HG03103 (cell line): ENCODE results near the gene UBALD1.
"Not testable (repeated sequence)": the region's sequence is repeated elsewhere in the genome, so short reads cannot be mapped to it uniquely, and the experiment has no call there.

ENCODE experiments used
- ATAC-seq: cut with Tn5 transposase; IDR thresholded peaks from one replicate; pipeline ENCODE4 v1.9.1; 2021; ENCODE audit warnings: low read depth; ENCODE audit not compliant: unreplicated experiment

Gene UBALD1

DNA sequence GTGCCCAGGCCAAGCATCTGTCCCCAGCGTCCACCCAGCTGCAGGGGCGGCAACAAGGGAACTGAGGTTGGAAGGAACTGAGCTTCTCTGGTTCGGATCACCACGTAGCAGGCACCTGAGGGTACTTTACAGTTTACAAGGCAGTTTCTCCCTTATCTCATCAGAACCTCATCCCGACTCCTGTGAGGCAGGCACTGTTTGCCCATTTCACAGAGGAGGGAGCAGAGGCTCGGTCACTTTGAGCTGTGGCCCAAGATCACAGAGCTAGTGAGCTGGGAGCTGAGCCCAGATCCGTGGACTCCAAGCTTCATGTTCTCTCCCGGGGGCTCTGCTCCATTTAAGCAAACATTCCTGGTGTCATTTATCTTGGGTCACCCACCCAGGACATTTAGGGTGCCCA lies 15.1 kb downstream of the UBALD1 start:
- no peak for ATAC-seq

DNA sequence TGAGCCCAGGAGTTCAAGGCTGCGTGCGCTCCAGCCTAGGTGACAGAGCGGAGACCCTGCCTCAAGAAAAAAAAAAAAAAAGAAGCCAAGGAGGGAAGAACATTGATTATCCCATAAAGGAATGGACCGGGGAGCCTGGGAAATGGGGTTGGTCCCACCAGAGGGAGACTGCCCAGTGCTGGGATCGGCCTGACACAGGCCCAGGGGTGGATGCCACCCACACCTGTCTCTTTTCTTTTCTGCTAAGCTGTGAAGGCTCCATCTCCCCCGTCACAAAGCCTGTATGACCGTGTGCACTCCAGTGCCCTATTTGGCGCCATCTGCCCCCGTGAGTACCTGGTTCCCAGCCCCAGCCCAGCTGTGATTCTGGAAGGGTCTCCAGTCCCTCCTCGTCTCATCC lies 15.7 kb downstream of the UBALD1 start:
- ATAC-seq, result no peak

DNA sequence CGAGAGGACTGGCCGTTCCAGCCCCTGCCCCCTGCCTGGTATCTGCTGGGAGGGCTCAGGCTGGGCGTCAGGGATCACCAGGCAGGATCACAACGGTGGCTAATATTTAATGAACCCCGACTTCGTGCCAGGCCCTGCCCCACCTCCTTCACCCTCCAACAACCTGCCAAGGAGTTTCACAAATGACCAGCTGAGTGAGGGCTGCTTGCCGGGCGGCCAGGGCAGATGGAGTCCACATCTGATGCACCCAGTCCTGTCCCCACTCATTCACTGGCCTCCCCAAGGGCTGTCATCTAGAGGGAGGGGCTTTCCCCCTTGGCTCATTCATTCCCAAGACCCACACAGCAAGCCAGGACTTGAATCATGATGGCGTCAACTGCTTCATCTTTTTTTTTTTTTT lies 17.5 kb downstream of the UBALD1 start:
- ATAC-seq, result no peak

DNA sequence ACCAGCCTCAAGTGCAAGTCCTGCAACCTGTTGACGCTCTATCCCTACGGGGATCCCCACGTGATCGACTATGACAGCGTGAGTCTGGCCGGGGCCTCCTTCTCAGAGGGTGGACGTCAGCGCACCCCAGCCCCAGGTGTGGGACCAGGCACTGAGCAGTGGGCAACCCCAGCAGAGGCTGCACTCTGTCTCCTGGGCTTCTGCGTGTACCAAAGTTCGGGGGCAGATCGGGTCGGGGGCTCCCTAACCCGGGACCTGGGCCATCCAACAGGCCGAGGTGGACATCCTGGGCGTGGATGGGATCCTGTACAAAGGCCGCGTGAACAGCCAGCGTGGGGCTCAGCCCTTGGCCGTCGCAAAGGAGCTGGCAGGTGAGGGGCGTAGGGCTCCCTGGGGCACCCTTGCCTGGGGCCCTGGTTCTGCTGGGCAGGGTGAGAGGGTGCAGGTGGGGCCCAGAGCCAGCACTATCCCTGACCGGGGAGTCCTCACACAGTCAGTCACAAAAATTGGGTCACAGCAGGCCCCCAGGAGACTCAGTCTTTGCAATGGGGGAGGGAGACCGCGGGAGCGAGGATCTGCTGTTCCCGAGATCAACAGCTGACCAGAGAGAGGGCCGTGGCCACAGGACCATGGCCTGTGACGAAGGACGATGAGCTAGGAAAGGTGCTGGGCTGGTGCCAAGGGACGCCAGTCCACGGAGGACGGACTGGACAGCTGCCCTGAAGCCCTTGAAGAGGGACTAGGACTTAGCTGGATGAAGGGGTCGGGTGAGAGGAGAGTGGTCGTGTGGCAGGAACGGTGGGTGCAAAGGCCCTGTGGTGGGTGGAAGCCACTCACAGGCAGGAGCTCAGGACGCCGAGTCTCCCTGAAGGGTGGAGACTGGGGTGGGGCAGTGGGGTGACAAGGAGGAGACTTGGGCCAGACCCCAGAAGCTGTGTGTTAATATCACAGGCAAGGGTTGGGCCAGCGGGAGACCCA lies 20.0 kb downstream of the UBALD1 start:
- no peak for ATAC-seq

- ATAC-seq, result no peak
These were observed 21.6 kb downstream of the UBALD1 start for GRCh38 chr16:4593086-4593485.

GRCh38 chr16:4591706-4592470 lies 22.8 kb downstream of the UBALD1 start:
- no peak for ATAC-seq

GRCh38 chr16:4591191-4591590 lies 23.5 kb downstream of the UBALD1 start:
- no peak for ATAC-seq

DNA sequence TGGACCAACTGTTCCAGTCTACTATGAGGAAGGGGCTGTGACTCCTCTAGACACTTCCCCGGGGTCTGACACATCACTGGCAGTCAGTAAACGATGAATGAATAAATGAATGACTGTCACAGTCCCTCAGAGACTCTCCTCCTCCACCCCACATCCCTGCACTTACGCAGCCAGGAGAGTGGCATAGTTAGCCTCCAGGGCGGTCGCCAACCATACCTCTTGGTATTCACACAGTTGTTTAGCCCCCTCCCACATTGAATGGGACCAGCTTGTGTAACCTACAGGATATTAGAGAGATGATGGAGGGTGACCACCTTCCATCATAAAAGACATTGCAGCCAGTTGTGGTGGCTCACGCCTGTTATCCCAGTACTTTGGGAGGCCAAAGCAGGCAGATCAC lies 25.7 kb downstream of the UBALD1 start:
- no peak for ATAC-seq

DNA sequence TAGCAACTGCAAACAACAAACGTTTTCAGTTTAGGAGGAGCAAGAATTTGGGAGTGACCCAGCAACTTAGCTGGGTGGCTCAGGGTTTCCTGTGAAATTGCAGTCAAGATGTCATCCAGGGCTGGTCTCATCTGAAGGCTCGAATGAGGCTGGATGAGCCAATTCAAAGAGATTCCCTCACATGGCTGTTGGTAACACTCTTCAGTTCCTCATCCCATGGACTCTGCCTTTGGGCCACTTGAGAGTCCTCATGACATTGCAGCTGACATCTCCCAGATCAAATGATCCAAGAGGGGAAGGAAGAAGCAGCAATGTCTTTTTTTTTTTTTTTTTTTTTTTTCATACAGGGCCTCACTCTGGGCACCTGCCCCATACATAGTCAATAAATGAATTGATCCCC lies 26.3 kb downstream of the UBALD1 start:
- ATAC-seq, result no peak

DNA sequence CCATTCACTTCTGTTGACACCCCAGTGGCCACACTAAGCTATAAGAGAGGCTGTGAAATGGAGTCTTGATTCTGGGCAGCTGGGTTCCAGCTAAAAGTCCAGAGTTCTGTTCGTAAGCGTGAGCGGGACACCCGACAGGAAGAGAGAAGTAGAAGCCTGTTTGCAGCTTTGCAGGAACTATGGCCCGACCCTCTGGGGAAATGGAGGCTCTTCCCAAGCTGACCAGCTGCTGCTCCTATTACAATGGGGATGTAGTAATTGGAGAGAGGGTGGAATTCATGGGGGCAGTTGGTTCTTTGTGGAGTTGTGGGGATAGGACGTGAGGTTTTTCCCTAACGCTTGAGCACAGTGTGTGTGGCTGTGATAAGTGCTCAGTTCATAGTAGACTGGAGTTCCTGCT lies 28.4 kb downstream of the UBALD1 start:
- no peak for ATAC-seq

GRCh38 chr16:4583906-4584305 lies 30.8 kb downstream of the UBALD1 start:
- ATAC-seq, result no peak

GRCh38 chr16:4580250-4580649 lies 34.4 kb downstream of the UBALD1 start:
- no peak for ATAC-seq

- no peak for ATAC-seq
These were observed 35.6 kb downstream of the UBALD1 start for GRCh38 chr16:4578961-4579530.

GRCh38 chr16:4576008-4576407 lies 38.7 kb downstream of the UBALD1 start:
- no peak for ATAC-seq

DNA sequence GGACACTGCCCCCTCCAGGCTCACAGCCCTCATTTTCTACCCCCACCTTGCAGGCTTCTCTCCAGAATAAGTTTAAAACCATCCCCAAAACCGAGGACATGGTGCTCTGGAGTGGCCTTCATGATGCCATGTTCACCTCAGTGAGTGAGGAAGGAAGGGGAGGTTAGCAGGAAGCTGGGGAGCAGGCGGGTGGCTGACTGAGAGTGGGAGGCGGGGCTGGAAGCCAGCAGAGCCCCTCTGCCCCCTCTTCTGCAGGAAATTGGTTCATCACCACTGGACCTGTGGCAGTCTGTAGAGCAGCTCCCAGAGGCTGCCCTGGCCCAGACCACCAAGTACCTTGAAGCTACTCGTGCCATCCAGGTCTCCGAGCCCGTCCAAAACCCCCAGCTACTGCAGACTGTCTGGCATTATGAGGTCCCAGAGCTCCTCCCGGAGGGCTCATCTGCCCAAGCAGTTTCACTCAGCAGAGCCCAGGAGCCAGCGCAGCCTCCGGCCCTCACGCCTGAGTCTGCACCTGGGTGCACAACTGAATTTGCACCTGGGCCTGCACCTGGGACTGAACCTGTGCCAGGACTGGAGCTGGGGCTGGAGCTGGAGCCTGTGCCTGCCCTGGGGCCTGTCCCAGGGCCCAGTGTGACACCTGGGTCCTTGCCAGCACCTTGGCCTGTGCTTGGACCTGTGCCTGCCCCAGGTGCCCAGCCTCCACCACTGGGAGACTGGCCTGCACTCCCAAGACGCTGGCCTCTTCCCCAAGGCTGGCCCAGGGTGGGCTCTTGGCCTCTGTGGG lies 39.6 kb downstream of the UBALD1 start:
- ATAC-seq, result no peak

DNA sequence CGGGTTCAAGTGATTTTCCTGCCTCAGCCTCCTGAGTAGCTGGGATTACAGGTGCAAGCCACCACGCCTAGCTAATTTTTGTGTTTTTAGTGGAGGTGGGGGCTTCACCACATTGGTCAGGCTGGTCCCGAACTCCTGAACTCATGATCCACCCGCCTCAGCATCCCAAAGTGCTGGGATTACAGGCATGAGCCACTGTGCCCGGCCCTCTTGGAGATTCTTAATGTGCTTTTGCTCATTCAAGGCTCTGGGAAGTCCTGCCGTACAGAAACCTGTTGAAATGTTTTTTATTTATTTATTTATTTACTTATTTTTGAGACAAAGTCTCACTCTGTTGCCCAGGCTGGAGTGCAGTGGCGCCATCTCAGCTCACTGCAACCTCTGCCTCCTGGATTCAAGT lies 40.8 kb downstream of the UBALD1 start:
- ATAC-seq, result not testable (repeated sequence)

- ATAC-seq, result no peak
These were observed 42.0 kb downstream of the UBALD1 start for GRCh38 chr16:4572715-4573114.

DNA sequence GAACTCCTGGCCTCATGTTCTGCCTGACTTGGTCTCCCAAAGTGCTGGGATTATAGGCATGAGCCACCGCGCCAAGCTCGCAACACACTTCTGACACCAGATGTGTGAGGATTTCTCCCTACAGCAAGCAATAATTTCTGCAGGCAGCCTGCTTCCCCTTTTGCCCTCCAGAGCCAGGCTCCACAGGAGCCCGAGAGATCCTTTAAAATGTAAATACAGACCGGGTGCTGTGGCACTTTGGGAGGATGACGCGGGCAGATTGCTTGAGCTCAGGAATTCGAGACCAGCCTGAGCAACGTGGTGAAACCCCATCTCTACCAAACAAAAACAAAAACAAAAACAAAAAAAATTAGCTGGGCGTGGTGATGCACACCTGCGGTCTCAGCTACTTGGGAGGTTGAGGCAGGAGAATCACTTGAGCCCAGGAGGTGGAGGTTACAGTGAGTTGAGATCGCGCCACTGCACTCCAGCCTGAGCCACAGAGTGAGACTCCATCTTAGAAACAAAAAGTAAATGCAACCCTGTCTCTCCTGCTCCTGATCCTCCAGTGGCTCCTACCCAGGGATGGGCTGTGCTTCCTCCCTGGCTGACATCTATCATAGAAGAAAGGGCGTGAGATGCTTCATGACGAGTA lies 43.9 kb downstream of the UBALD1 start:
- no peak for ATAC-seq

GRCh38 chr16:4570086-4570485 lies 44.6 kb downstream of the UBALD1 start:
- ATAC-seq, result no peak

- ATAC-seq, result no peak
These were observed 48.5 kb downstream of the UBALD1 start for GRCh38 chr16:4566144-4566543.
